IMR-90 (cell line): ENCODE data around the gene FAT1. TPM values are rescaled to one million over a fixed set of nuclear protein-coding genes. Genes with fewer than 3 reads are reported as not detected.

Source experiments
- ATAC-seq: fragments of 200-7000 bp; cut with Tn5 transposase; 2 replicates; pipeline ENCODE4 v1.9.1; 2020; ENCODE audit warnings: low read depth, mild to moderate bottlenecking, moderate library complexity
- BruUV-seq: library from RNA; stranded (reverse); fragments of 400-500 nt; replicated peaks from 2 replicates; lab custom pipeline; 2021; lab: Mats Ljungman, UMichigan
- CTCF ChIA-PET: fragments of 300-600 bp; formaldehyde crosslinking; extraction: SDS; loops from one replicate; lab custom pipeline; 2021; ENCODE audit warnings: antibody characterized with exemption; lab: Yijun Ruan, JAX
- POLR2A ChIA-PET: fragments of 300-600 bp; sonication (Branson Sonifier 250); formaldehyde crosslinking; loops from one replicate; lab custom pipeline; 2022; ENCODE audit warnings: antibody characterized with exemption; ENCODE audit not compliant: unreplicated experiment; lab: Charles Lee
- DNase-seq: peaks from one replicate; pipeline ENCODE4 v3.0.0; 2013
- H2AFZ ChIP-seq: replicated peaks from 2 replicates; pipeline ENCODE3; 2013; ENCODE audit warnings: low read length, mild to moderate bottlenecking; ENCODE audit not compliant: poor library complexity
- H2AK5ac ChIP-seq: 2 replicates; pipeline ENCODE4 v1.6.1; 2013; ENCODE audit warnings: low read depth, low read length, inconsistent platforms
- H2AK9ac ChIP-seq: replicated peaks from 2 replicates; pipeline ENCODE3; 2013; ENCODE audit warnings: mild to moderate bottlenecking, low read depth, low read length, moderate library complexity; ENCODE audit not compliant: poor library complexity
- H2BK120ac ChIP-seq: 2 replicates; pipeline ENCODE4 v1.6.1; 2013; ENCODE audit warnings: low read depth, low read length, inconsistent platforms
- H2BK15ac ChIP-seq: 3 replicates; pipeline ENCODE4 v1.6.1; 2013; ENCODE audit warnings: low read depth, low read length, inconsistent platforms
- H2BK20ac ChIP-seq: 2 replicates; pipeline ENCODE4 v1.6.1; 2013; ENCODE audit warnings: low read depth, mild to moderate bottlenecking, inconsistent platforms, low read length, moderate library complexity
- H2BK5ac ChIP-seq: 2 replicates; pipeline ENCODE4 v1.6.1; 2013; ENCODE audit warnings: mild to moderate bottlenecking, low read depth, low read length, inconsistent platforms; ENCODE audit not compliant: poor library complexity, severe bottlenecking
- H3K14ac ChIP-seq: replicated peaks from 2 replicates; pipeline ENCODE4 v1.6.1; 2013; ENCODE audit warnings: low read depth, low read length, inconsistent platforms
- H3K18ac ChIP-seq: 2 replicates; pipeline ENCODE4 v1.6.1; 2013; ENCODE audit warnings: low read depth, low read length, control low read depth
- H3K23ac ChIP-seq: 2 replicates; pipeline ENCODE4 v1.6.1; 2013; ENCODE audit warnings: low read depth, low read length, inconsistent platforms
- H3K27ac ChIP-seq: 2 replicates; pipeline ENCODE4 v1.5.1; 2013; ENCODE audit warnings: mild to moderate bottlenecking, control low read depth, low read length; ENCODE audit not compliant: insufficient read depth
- H3K27me3 ChIP-seq: 2 replicates; pipeline ENCODE4 v1.6.1; 2013; ENCODE audit warnings: low read length; ENCODE audit not compliant: control insufficient read depth, insufficient read depth
- H3K36me3 ChIP-seq: 2 replicates; pipeline ENCODE4 v1.6.1; 2013; ENCODE audit warnings: low read length, mixed read lengths; ENCODE audit not compliant: control insufficient read depth, insufficient read depth
- H3K4ac ChIP-seq: 2 replicates; pipeline ENCODE4 v1.6.1; 2013; ENCODE audit warnings: low read depth, low read length, inconsistent platforms
- H3K4me1 ChIP-seq: 2 replicates; pipeline ENCODE4 v1.6.1; 2013; ENCODE audit warnings: low read length, mixed read lengths; ENCODE audit not compliant: control insufficient read depth, insufficient read depth
- H3K4me2 ChIP-seq: 2 replicates; pipeline ENCODE4 v1.6.1; 2013; ENCODE audit warnings: low read depth, mild to moderate bottlenecking, control low read depth, low read length, moderate library complexity
- H3K4me3 ChIP-seq: 2 replicates; pipeline ENCODE4 v1.5.1; 2013; ENCODE audit warnings: low read depth, mild to moderate bottlenecking, control low read depth, low read length, moderate library complexity; ENCODE audit not compliant: insufficient read depth
- H3K56ac ChIP-seq: 2 replicates; pipeline ENCODE4 v1.6.1; 2013; ENCODE audit warnings: low read length, inconsistent platforms; ENCODE audit not compliant: insufficient read depth; ENCODE audit errors: extremely low read depth
- H3K79me1 ChIP-seq, 2 experiments: 2 replicates each; pipeline ENCODE4 v1.6.1; 2013; ENCODE audit warnings: low read length in 2 of 2, inconsistent platforms in 1 of 2, low read depth in 1 of 2
- H3K9ac ChIP-seq: 2 replicates; pipeline ENCODE4 v1.6.1; 2013; ENCODE audit warnings: low read depth, low read length, control low read depth
- H3K9me1 ChIP-seq: 2 replicates; pipeline ENCODE4 v1.6.1; 2013; ENCODE audit warnings: low read length, inconsistent platforms; ENCODE audit not compliant: insufficient read depth
- H3K9me3 ChIP-seq: 2 replicates; pipeline ENCODE4 v1.6.1; 2013; ENCODE audit warnings: low read length; ENCODE audit not compliant: control insufficient read depth, insufficient read depth
- H4K20me1 ChIP-seq: 2 replicates; pipeline ENCODE4 v1.6.1; 2013; ENCODE audit warnings: low read length, inconsistent platforms; ENCODE audit not compliant: insufficient read depth
- H4K5ac ChIP-seq: 2 replicates; pipeline ENCODE4 v1.6.1; 2013; ENCODE audit warnings: mild to moderate bottlenecking, low read depth, low read length, control low read depth
- H4K8ac ChIP-seq, 2 experiments: 2 replicates each; pipeline ENCODE4 v1.6.1; 2013; ENCODE audit warnings: low read depth in 2 of 2, low read length in 2 of 2, control low read depth in 1 of 2, inconsistent platforms in 1 of 2
- H4K91ac ChIP-seq: 2 replicates; pipeline ENCODE4 v1.6.1; 2013; ENCODE audit warnings: low read depth, low read length, inconsistent platforms; ENCODE audit not compliant: insufficient read depth
- BHLHE40 ChIP-seq: fragments of 150-350 bp; IDR thresholded peaks from 2 replicates; pipeline ENCODE4 v1.6.1; 2016; ENCODE audit warnings: mild to moderate bottlenecking, low read depth, low read length
- CEBPB ChIP-seq: IDR thresholded peaks from 2 replicates; pipeline ENCODE4 v1.6.1; 2012; ENCODE audit warnings: low read depth, low read length, improper control_type of control experiment
- CHD1 ChIP-seq: IDR thresholded peaks from 2 replicates; pipeline ENCODE4 v1.6.1; 2012; ENCODE audit warnings: low read depth, low read length, improper control_type of control experiment
- NFE2L2 ChIP-seq: fragments of 150-350 bp; IDR thresholded peaks from 2 replicates; pipeline ENCODE4 v1.6.1; 2016; ENCODE audit warnings: low read depth, mild to moderate bottlenecking, low read length
- POLR2A ChIP-seq: IDR thresholded peaks from 2 replicates; pipeline ENCODE4 v1.6.1; 2012; ENCODE audit warnings: mild to moderate bottlenecking, low read depth, low read length
- RCOR1 ChIP-seq: IDR thresholded peaks from 2 replicates; pipeline ENCODE4 v1.6.1; 2012; ENCODE audit warnings: mild to moderate bottlenecking, low read length, improper control_type of control experiment; ENCODE audit not compliant: insufficient replicate concordance
- WGBS, 2 experiments: methylation state at CpG; one replicate each; pipeline versions ENCODE4 v1.1.5 to v1.1.7; 2013; ENCODE audit warnings: missing lambda C conversion rate in 2 of 2; ENCODE audit not compliant: insufficient read length in 1 of 2; ENCODE audit errors: extremely low coverage in 2 of 2; 5-methylcytosine and 5-hydroxymethylcytosine counted together
- dilution Hi-C: fragments of 300-500 bp; cut with HindIII; formaldehyde crosslinking; loops from one replicate; pipeline ENCODE4 v1.14.3; 2018; ENCODE audit warnings: low sequenced_read_pairs; ENCODE audit not compliant: unreplicated experiment
- in situ Hi-C: fragments of 300-500 bp; cut with MboI; formaldehyde crosslinking; loops from 3 replicates; pipeline ENCODE4 v1.14.3; 2019; ENCODE audit warnings: low sequenced_read_pairs, inconsistent platforms, mixed read lengths
- intact Hi-C: fragments of 100-400 bp; cut with micrococcal nuclease; formaldehyde crosslinking; loops from 2 replicates; pipeline ENCODE4 v1.10.0; 2022
- polyA plus RNA-seq, 3 experiments: library from polyadenylated mRNA; depleted of rRNA; stranded (reverse); fragments of >200 nt; gene quantifications; 2 replicates each; pipeline ENCODE4 v1.2.3, GENCODE V29; 2012; ENCODE audit warnings: low replicate concordance in 1 of 3
- total RNA-seq: library from RNA; depleted of rRNA; stranded (reverse); fragments of >200 nt; gene quantifications from 2 replicates; pipeline ENCODE4 v1.2.3, GENCODE V29; 2012

FAT1 gene
- total and polyA plus RNA-seq, 2 of the 4 experiments (the other 2 are of a cell fraction): 156 to 519 TPM

- Histone ChIP-seq H4K5ac (no peak overlapping the region), H3K9ac (no peak overlapping the region), H3K9me3 (no peaks in the 10 kb centered on the region), H3K27ac (no peak overlapping the region), H3K18ac (no peak overlapping the region), H2AK5ac (no peak overlapping the region), H3K23ac (no peak overlapping the region), H2AFZ (no peak overlapping the region), H3K36me3 (peaks cover 68% of the 10 kb centered on the region), H2AK9ac (no peak overlapping the region), H3K14ac (no peak overlapping the region), H2BK15ac (no peak overlapping the region), H4K91ac (no peak overlapping the region), H3K9me1 (peaks cover 14% of the 10 kb centered on the region), H3K4me3 (no peak overlapping the region), H2BK5ac (peak overlapping the region; percentile 66), H4K8ac (no peak overlapping the region), H3K4me2 (no peak overlapping the region), H3K56ac (no peak overlapping the region), H3K27me3 (no peaks in the 10 kb centered on the region), H3K4ac (no peak overlapping the region), H2BK20ac (no peak overlapping the region), H2BK120ac (no peak overlapping the region), H4K20me1 (peaks cover 26% of the 10 kb centered on the region; the same call in 1 of the 2 replicates), H3K79me1 (peaks cover 55 to 67% of the 10 kb centered on the region in 2 experiments), H3K4me1 (peaks cover 2% of the 10 kb centered on the region; the same call in 1 of the 2 replicates)
- ChIA-PET POLR2A (no interaction called here), CTCF (no interaction called here)
- no peak for DNase-seq
- TF ChIP-seq BHLHE40: no peak
- no peak for TF ChIP-seq CEBPB
- no peak for TF ChIP-seq POLR2A
- TF ChIP-seq CHD1: no peak
- no peak for TF ChIP-seq RCOR1
- no peak for TF ChIP-seq NFE2L2
- intact Hi-C loops: no loop called here
- dilution Hi-C loops: no loop called here
- in situ Hi-C loops: no loop called here
- no peak for ATAC-seq
- no TSS peak for BruUV-seq
- no CpG with 5 or more reads among the region's 1 CpG for WGBS, 2 experiments
These were observed 116.2 kb downstream of the FAT1 start for GRCh38 chr4:186607490-186607889.
